Jurkat, Clone E6-1 (cell line): ENCODE results near the gene SPECC1L. TPM values are rescaled to one million over a fixed set of nuclear protein-coding genes. Genes with fewer than 3 reads are reported as not detected.
"Not testable (repeated sequence)": the region's sequence is repeated elsewhere in the genome, so short reads cannot be mapped to it uniquely, and the experiment has no call there.

ENCODE experiments used
- DNase-seq: peaks from one replicate; pipeline ENCODE4 v3.0.0-alpha.2; 2011; ENCODE audit warnings: low read depth, low spot score
- H3K4me3 ChIP-seq: 2 replicates; pipeline ENCODE4 v1.5.1; 2011; ENCODE audit warnings: mild to moderate bottlenecking, low read length, control low read depth, moderate library complexity
- polyA plus RNA-seq: library from polyadenylated mRNA; unstranded; fragments of >200 nt; gene quantifications from one replicate; pipeline ENCODE4 v1.2.1, GENCODE V29; 2012; ENCODE audit warnings: missing spikeins; ENCODE audit not compliant: insufficient read length, insufficient read depth

Gene SPECC1L, protein sequence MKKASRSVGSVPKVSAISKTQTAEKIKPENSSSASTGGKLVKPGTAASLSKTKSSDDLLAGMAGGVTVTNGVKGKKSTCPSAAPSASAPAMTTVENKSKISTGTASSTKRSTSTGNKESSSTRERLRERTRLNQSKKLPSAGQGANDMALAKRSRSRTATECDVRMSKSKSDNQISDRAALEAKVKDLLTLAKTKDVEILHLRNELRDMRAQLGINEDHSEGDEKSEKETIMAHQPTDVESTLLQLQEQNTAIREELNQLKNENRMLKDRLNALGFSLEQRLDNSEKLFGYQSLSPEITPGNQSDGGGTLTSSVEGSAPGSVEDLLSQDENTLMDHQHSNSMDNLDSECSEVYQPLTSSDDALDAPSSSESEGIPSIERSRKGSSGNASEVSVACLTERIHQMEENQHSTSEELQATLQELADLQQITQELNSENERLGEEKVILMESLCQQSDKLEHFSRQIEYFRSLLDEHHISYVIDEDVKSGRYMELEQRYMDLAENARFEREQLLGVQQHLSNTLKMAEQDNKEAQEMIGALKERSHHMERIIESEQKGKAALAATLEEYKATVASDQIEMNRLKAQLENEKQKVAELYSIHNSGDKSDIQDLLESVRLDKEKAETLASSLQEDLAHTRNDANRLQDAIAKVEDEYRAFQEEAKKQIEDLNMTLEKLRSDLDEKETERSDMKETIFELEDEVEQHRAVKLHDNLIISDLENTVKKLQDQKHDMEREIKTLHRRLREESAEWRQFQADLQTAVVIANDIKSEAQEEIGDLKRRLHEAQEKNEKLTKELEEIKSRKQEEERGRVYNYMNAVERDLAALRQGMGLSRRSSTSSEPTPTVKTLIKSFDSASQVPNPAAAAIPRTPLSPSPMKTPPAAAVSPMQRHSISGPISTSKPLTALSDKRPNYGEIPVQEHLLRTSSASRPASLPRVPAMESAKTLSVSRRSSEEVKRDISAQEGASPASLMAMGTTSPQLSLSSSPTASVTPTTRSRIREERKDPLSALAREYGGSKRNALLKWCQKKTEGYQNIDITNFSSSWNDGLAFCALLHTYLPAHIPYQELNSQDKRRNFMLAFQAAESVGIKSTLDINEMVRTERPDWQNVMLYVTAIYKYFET
- 23.0 TPM for polyA plus RNA-seq

DNA sequence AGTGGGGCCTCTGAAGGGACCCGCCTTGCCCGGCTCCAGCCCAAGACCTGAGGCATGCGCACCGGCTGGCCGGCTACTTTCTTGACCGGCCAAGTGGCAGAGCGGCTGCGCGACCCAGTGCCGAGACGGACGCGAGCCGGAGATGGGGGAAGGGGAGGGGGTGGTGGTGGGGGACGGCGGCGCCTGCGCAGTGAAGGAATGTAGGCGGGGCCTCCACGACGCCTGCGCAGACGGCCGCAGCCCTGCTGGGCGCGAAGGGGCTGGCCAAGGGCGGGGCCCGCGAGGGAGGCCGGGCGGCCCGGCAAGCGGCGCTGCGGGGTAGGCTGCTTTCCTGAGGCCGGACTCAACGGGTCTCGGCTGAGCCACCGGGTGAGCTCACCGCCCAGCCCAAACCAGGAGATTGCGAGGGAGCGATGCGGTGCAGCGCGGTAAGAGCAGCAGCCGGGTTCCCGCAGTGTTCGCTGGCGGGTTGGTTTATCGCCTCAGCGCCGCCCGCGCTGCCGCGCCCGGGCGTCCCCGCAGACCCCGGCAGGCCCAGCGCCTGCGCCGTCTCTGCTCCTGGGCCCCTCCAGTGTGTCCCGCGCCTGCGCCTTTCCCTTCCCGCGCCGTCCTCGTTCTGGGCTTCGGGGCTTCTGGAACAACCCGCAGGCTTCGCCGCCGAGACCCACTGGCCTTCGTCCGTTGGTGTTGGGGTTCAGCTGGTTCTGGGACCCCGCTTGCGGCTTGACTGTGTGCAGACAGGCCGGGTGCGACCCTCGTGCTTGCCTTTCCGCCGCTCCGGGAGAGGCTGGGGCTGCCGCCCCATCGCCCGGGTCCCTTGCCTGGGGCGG lies at the start of gene SPECC1L:
Gene SPECC1L, plus strand, starts transcription at position 276 of the 830 bp plus-strand sequence. CDS start 31,401 bp downstream, outside the sequence.
- H3K4me3 ChIP-seq: peak within 1 kb of the TSS; percentile 93
- DNase-seq: peak; percentile 70

DNA sequence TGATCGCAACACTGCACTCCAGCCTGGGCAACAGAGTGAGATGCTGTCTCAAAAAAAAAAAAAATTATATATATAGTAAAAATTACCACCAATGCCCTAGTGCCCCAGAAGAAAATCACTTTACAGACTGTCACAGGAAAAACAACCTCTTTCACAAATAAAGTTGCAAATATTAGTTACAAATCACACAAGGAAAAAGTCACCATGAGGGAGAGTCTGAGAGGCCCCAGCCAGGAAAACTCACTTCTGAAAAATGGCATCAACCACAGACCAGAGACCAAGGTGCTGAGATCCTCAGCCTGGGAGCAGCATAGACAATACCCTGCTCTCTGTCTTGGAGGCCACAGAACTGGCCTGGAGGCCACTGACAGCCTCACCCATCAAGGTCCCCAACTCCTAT lies 46.2 kb upstream of the SPECC1L start:
- no peak for DNase-seq
- no peak overlapping the region for H3K4me3 ChIP-seq

DNA sequence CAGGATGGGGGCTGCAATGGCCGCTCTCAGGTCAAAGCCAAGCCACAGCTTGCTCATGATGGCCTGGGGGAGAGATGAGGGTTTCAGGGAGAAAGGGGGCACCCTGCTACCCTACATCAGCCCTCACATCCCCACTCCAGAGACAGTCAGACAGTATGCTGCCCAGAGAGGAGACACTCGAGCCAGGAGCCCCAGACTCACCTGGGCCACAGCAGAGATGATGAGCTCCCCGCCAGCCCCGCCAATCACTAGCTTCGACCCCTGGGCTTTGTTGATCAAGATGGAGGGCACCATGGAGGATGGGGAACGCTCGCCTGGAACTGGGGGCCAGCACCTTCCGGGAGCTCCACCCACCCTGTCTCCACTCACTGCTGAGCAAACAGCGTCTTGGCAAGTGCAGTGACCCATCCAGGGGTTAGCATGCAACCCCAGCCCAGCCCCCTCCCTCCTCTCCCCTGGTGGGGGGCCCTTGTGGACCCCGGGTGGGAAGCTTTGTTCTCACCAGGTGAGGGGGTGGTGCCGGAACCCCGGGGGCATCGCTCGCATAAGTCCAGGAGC lies 45.5 kb upstream of the SPECC1L start:
- no peak overlapping the region for H3K4me3 ChIP-seq
- DNase-seq: no peak

DNA sequence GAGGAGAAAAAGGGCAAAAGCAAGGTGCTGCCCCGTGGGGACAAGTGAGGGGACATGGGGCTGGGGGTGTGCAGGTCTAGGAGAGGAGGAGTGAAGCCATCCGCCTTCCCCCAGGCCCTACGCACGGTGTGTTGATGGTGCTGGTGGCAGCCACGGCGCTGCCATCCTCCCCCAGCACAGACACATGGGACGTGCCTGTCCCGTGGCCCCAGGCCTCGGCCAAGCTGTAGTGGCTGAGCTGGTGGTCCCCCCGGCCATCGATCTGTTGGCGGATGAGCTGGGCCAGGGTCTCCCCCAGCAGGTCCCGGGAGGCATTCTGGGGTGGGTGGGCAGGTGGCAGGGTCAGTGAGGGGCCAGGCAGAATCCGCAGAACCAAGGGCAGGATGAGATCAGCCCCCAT lies 44.7 kb upstream of the SPECC1L start:
- H3K4me3 ChIP-seq: no peak overlapping the region
- no peak for DNase-seq

DNA sequence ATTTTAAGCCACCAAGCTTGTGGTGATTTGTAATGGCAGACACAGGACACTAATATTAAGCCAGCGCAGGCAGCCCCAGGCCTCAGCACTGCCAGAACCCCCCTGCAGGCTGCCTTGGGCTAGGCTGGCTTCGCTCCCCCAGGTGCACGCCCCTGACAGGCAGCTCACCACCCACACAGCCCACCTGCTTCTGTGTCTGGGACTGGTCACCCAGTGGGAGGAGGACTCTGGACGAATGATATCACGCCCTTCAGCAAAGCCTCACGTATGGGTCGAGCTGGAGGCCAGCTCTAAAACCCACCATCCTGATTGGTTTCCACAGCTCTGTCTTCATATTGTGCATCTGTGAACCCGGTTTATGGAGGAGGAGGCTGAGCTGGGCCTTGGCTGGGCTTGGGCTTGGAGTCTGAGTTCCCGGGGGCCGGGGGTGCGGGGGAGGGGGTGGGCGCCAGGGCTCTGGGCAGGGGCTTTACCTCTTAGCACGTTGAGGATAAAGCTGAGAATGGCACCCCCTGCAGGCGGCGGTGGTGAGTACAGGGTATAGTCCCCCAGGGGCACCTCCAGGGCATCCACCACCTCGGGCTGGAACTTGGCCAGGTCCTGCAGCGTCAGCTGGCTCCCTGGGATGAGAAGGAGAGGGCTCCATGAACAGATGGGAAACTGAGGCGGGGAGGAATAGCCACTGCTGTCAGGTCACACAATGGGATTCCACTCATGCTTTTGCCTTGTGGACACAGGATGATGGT lies 39.5 kb upstream of the SPECC1L start:
- no peak for DNase-seq
- no peak overlapping the region for H3K4me3 ChIP-seq

DNA sequence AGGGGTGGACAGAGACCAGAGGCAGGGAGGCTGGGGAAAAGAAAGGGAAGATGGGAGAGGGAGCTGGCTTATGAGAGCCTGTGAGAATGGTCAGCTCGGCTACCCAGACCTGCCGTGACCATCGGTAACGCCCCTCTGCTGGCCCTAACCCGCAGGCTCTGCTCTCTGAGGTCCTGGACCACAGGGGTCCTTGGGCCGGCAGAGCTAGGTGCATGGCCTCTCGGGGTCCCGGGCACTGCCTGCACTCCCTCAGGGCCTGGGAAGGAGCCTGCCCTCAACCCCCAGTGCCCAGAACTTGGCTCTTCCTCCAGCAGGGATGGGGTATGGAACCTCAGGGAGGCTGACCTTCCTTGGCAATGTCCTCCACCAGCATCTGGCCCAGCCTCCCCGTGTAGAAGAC lies 38.9 kb upstream of the SPECC1L start:
- H3K4me3 ChIP-seq: no peak overlapping the region
- no peak for DNase-seq

DNA sequence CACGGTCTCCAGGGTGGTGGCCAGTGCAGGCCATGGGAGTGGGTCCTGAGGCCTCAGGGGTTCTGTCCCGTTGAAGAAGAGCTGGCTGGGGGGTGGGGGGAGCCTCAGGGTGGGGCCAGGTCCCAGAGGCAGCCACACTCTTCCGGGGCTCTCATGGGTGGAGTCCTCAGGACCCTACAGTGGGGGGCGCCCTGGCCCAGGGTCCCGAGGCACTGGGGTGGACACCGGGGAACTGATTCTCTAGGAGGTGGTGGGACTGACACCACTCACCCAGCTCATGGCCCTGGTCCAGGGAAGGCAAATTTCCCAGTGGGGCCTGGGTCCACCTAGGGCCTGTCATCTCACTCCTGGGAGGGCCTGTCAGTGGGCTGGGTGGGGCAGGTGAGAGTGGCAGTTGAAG lies 38.5 kb upstream of the SPECC1L start:
- DNase-seq: no peak
- H3K4me3 ChIP-seq: no peak overlapping the region

DNA sequence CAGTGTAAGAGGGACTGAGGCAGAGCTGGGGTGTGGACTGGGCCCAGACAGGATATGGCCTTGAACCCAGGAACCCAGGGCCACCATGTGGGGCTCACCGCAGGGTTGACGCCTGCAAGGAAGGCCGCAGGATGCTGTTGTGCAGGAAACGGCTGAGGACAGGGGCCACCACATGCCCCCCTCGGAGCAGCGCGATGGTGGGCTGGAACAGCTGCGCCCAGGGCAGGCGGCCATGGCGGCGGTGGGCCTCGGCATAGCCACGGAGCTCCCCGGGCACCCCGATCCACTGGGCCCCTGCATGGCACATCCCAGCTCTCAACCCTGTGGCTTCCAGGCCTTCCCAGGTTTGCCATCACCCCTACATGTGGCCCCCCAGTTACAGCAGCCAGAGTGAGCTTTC lies 37.9 kb upstream of the SPECC1L start:
- H3K4me3 ChIP-seq: no peak overlapping the region
- no peak for DNase-seq

DNA sequence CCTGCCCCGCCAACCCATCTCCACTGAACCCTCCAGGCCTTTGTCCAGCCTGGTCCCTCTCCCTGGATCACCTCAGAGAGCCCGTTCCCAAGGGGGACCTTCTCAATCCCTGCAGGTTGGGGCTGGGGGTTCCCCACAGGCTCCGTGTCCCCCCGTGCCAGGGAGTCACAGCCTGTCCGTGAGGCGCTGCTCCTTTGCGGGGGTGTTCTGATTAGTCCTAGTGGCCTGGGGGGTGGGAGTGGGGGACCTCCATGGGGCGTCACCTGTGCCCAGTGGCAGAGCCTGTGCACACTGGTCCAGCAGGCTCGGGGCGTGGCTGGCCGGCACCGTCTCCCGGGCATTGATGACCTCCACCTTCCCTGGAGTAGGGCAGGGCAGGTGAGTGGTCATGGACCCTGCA lies 37.4 kb upstream of the SPECC1L start:
- H3K4me3 ChIP-seq: no peak overlapping the region
- DNase-seq: no peak

DNA sequence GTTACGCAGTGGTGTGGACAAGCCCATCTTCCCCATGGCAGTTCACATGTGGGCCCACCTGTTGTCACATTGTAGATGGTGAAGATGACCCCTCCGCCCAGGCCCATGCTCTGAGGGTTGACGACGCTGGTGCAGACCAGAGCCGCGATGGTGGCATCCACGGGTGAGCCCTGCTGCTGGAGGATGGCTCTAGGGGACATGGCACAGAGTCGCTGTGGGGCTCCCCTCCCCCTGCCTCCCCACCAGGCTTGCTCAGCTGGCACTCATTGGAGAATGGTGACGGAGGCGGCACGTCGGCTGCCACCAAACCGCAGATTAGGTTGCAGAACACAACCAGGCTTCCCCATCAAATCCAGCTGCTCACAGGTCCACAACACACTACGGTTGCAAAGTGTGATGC lies 36.8 kb upstream of the SPECC1L start:
- no peak overlapping the region for H3K4me3 ChIP-seq
- no peak for DNase-seq

DNA sequence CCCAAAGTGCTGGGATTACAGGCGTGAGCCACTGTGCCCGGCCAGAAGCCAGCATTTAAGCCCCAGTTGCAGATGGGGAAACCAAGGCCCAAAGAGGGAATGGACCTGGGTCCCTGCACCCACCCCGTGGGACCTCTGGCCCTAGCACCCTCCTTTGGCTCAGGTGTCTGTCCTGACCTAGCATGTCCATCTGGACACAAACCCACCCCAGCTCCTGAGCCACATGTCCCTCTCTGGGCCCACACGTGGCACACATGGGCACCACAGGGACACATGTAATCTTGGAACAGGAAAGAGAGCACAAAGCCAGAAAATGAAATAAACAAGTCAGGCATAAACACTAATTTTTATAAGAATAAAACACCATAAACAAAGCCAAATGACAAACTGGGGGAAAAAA lies 35.3 kb upstream of the SPECC1L start:
- no peak for DNase-seq
- no peak overlapping the region for H3K4me3 ChIP-seq

DNA sequence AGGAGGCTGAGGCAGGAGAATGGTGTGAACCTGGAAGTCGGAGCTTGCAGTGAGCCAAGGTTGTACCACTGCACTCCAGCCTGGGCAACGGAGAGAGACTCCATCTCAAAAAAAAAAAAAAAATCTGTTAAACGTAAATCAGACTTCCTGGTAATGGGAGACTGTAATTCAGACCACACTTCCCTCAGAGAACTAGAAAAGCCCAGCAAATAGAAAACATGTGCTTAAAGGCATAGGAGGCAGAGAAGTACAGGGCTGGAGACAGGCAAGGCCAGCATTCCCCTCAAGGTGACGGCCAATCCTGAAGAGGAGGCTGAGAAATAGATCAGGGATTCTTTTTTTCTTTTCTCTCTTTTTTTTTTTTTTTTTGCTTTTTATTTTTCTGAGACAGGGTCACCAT lies 34.0 kb upstream of the SPECC1L start:
- DNase-seq: no peak

DNA sequence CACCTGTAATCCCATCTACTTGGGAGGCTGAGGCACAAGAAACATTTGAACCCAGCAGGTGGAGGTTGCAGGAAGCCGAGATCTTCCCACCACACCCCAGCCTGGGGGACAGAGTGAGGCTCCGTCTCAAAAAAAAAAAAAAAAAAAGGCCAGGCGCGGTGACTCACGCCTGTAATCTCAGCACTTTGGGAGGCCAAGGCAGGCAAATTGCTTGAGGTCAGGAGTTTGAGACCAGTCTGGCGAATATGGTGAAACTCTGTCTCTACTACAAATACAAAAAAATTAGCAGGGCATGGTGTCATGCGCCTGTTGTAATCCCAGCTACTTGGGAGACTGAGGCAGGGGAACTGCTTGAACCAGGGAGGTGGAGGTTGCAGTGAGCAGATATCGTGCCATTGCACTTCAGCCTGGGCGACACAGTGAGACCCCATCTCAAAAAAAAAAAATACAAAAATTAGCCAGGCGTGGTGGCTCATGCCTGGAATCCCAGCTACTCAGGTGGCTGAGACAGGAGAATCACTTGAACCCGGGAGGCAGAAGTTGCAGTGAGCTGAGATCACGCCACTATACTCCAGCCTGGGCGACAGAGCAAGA lies 32.4 kb upstream of the SPECC1L start:
- not testable (repeated sequence) for H3K4me3 ChIP-seq, DNase-seq

More for the DNA sequence above, 34.0 kb upstream of the SPECC1L start:
- H3K4me3 ChIP-seq: no peak overlapping the region

DNA sequence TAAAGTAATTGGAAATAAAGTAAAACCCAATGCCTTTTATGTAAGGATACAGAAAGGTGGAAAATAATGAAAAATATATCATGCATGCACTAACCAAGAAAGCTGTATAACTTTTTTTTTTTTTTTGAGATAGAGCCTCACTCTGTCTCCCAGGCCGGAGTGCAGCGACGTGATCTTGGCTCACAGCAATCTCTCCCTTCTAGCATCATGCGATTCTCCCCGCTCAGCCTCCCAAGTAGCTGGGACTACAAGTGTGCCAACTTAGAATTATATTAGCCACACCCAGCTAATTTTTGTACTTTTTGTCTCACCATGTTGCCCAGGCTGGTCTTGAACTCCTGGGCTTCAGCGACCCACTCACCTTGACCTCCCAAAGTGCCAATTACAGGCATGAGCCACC lies 30.2 kb upstream of the SPECC1L start:
- no peak overlapping the region for H3K4me3 ChIP-seq
- no peak for DNase-seq

DNA sequence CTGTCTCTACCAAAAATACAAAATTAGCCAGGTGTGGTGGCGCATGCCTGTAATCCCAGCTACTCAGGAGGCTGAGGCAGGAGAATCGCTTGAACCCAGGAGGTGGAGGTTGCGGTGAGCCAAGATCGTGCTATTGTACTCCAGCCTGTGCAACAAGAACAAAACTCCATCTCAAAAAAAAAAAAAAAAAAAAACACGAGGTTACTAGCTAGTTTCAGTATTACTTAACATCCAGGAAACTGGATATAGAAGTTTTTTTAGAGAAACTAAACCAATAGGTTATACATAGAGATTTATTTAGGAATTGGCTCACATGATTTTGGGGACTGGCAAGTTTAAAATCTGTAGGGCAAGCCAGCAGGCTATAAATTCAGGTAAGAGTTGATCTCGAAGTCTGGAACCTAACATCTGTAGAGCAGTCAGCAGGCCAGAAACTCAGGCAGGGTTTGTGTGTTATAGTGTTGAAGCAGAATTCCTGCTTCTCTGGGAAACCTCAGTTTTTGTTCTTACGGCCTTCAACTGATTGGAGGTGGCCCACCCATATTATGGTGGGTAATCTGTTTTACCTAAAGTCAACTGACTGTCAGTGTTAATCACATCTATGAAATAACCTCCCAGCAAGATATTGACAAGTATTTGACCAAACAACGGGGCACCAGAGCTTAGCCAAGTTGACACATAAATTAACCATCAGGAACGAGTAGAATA lies 29.5 kb upstream of the SPECC1L start:
- not testable (repeated sequence) for DNase-seq, H3K4me3 ChIP-seq

DNA sequence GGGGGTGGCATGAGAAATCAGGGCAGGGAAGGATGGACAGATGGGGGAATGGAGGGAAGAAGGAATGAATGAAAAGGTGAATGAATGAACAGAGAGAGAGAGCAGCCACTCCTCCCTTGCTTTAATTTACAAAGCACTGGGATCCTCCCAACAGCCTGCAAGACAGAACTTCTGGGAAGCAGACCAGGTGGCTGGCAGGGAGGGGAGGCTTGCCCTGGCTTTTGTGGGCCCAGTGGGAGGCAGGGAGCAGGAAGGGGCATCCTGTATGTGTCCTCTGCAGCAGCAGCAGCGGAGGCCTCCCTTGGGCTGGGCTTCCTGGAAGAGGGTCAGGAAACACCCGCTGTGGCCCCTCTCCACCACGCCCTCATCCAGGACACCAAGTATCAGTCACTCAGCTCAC lies 27.2 kb upstream of the SPECC1L start:
- DNase-seq, H3K4me3 ChIP-seq: not testable (repeated sequence)
